Neural cell (in vitro differentiated cells): Measurements from ENCODE around the gene KLHDC8A.

ENCODE experiments used
- EP300 ChIP-seq: fragments of 450-650 bp; conservative IDR thresholded peaks from 2 replicates; pipeline ENCODE4 v1.6.1; 2014; ENCODE audit warnings: antibody characterized with exemption, mild to moderate bottlenecking, moderate library complexity; ENCODE audit not compliant: poor library complexity, severe bottlenecking
- EZH2 ChIP-seq: fragments of 200-600, 300-800 bp; shearing (Covaris generic), sonication (generic); IDR thresholded peaks from 2 replicates; pipeline ENCODE4 v1.6.1; 2014; ENCODE audit warnings: antibody characterized with exemption, low read length, borderline replicate concordance, mild to moderate bottlenecking; ENCODE audit not compliant: insufficient read depth, poor library complexity, severe bottlenecking
- POLR2AphosphoS5 ChIP-seq: IDR thresholded peaks from 2 replicates; pipeline ENCODE4 v1.6.1; 2012
- RAD21 ChIP-seq: fragments of 450-650 bp; conservative IDR thresholded peaks from 2 replicates; pipeline ENCODE4 v1.6.1; 2014; ENCODE audit warnings: antibody characterized with exemption, mild to moderate bottlenecking, moderate library complexity
- SMC3 ChIP-seq: fragments of 450-650 bp; conservative IDR thresholded peaks from 2 replicates; pipeline ENCODE4 v1.6.1; 2014; ENCODE audit warnings: antibody characterized with exemption, mild to moderate bottlenecking, moderate library complexity; ENCODE audit not compliant: poor library complexity
- TAF1 ChIP-seq: IDR thresholded peaks from 2 replicates; pipeline ENCODE4 v1.6.1; 2012; ENCODE audit warnings: low read depth
- TF ChIP-seq, protein P1 (sequence below): fragments of 450-650 bp; IDR thresholded peaks from 2 replicates; pipeline ENCODE4 v1.5.1; 2014; ENCODE audit warnings: antibody characterized with exemption, mild to moderate bottlenecking, moderate library complexity; ENCODE audit not compliant: poor library complexity, severe bottlenecking
- TF ChIP-seq, protein P2 (sequence below): IDR thresholded peaks from 2 replicates; pipeline ENCODE4 v1.6.1; 2012; ENCODE audit warnings: borderline replicate concordance

DNA sequence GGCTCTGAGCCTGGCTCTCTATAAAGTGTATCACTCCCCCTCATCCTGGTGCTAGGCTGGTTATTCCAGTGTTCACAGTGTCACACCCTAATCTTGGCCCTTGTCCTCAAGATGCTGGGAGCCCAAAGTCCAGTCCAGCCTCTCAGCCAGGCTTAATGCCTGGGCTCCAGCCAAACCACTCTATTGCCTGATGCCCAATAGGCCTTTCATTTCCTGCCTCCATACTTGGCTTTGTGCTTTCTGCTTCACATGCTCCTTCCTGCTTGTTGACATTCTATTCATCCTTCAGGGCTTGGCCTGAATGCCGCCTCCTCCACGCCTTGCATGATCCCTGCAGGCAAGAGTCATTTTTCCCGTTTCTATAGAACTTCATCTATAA, 1.7 kb downstream of the KLHDC8A start:
- TF ChIP-seq, protein P1, sequence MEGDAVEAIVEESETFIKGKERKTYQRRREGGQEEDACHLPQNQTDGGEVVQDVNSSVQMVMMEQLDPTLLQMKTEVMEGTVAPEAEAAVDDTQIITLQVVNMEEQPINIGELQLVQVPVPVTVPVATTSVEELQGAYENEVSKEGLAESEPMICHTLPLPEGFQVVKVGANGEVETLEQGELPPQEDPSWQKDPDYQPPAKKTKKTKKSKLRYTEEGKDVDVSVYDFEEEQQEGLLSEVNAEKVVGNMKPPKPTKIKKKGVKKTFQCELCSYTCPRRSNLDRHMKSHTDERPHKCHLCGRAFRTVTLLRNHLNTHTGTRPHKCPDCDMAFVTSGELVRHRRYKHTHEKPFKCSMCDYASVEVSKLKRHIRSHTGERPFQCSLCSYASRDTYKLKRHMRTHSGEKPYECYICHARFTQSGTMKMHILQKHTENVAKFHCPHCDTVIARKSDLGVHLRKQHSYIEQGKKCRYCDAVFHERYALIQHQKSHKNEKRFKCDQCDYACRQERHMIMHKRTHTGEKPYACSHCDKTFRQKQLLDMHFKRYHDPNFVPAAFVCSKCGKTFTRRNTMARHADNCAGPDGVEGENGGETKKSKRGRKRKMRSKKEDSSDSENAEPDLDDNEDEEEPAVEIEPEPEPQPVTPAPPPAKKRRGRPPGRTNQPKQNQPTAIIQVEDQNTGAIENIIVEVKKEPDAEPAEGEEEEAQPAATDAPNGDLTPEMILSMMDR, result no peak
- TF ChIP-seq RAD21 (no peak), POLR2AphosphoS5 (no peak), EP300 (no peak), SMC3 (no peak), TAF1 (no peak), EZH2 (no peak)
- TF ChIP-seq, protein P2, sequence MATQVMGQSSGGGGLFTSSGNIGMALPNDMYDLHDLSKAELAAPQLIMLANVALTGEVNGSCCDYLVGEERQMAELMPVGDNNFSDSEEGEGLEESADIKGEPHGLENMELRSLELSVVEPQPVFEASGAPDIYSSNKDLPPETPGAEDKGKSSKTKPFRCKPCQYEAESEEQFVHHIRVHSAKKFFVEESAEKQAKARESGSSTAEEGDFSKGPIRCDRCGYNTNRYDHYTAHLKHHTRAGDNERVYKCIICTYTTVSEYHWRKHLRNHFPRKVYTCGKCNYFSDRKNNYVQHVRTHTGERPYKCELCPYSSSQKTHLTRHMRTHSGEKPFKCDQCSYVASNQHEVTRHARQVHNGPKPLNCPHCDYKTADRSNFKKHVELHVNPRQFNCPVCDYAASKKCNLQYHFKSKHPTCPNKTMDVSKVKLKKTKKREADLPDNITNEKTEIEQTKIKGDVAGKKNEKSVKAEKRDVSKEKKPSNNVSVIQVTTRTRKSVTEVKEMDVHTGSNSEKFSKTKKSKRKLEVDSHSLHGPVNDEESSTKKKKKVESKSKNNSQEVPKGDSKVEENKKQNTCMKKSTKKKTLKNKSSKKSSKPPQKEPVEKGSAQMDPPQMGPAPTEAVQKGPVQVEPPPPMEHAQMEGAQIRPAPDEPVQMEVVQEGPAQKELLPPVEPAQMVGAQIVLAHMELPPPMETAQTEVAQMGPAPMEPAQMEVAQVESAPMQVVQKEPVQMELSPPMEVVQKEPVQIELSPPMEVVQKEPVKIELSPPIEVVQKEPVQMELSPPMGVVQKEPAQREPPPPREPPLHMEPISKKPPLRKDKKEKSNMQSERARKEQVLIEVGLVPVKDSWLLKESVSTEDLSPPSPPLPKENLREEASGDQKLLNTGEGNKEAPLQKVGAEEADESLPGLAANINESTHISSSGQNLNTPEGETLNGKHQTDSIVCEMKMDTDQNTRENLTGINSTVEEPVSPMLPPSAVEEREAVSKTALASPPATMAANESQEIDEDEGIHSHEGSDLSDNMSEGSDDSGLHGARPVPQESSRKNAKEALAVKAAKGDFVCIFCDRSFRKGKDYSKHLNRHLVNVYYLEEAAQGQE, result no peak
